WTC11 (cell line): ENCODE measurements around the gene NOS1. TPM values are rescaled to one million over a fixed set of nuclear protein-coding genes. Genes with fewer than 3 reads are reported as not detected.

Source experiments
- ATAC-seq: fragments of 200-7000 bp; cut with Tn5 transposase; 2 replicates; pipeline ENCODE4 v1.10.0; 2021; ENCODE audit warnings: mild to moderate bottlenecking, moderate library complexity
- CTCF ChIA-PET: fragments of 300-600 bp; sonication (Branson Sonifier 250); formaldehyde crosslinking; loops from one replicate; lab custom pipeline; 2021; ENCODE audit warnings: antibody characterized with exemption; lab: Charles Lee
- POLR2A ChIA-PET: fragments of 350-600 bp; sonication (Branson Sonifier 250); formaldehyde crosslinking; loops from one replicate; lab custom pipeline; 2021; ENCODE audit warnings: antibody characterized with exemption; lab: Charles Lee
- DNase-seq: peaks from one replicate; pipeline ENCODE4 v3.0.0; 2021; ENCODE audit warnings: low spot score
- H3K27ac Mint-ChIP-seq: 2 replicates; pipeline ENCODE4 v1.8.0; 2021; ENCODE audit warnings: mixed read lengths
- H3K27me3 Mint-ChIP-seq: 2 replicates; pipeline ENCODE4 v1.8.0; 2021; ENCODE audit warnings: low read depth, mild to moderate bottlenecking, moderate library complexity, mixed read lengths
- H3K36me3 Mint-ChIP-seq: 2 replicates; pipeline ENCODE4 v1.8.0; 2021; ENCODE audit warnings: mixed read lengths
- H3K4me1 Mint-ChIP-seq: 2 replicates; pipeline ENCODE4 v1.8.0; 2022; ENCODE audit warnings: mixed read lengths
- H3K4me3 Mint-ChIP-seq: 2 replicates; pipeline ENCODE4 v1.8.0; 2021; ENCODE audit warnings: mild to moderate bottlenecking, moderate library complexity, mixed read lengths
- H3K9me3 Mint-ChIP-seq: 2 replicates; pipeline ENCODE4 v1.8.0; 2021; ENCODE audit warnings: mixed read lengths
- CBFB ChIP-seq: sonication (generic); formaldehyde crosslinking; IDR thresholded peaks from 2 replicates; pipeline ENCODE4 v1.8.1; 2022; ENCODE audit warnings: mild to moderate bottlenecking, low read depth, missing genetic modification reagents
- E2F4 ChIP-seq: sonication (generic); formaldehyde crosslinking; IDR thresholded peaks from 2 replicates; pipeline ENCODE4 v1.8.1; 2022; ENCODE audit warnings: low read depth, mild to moderate bottlenecking, moderate library complexity, missing genetic modification reagents, borderline replicate concordance
- E2F5 ChIP-seq: sonication (generic); formaldehyde crosslinking; IDR thresholded peaks from 2 replicates; pipeline ENCODE4 v1.8.1; 2022; ENCODE audit warnings: mild to moderate bottlenecking, moderate library complexity, missing genetic modification reagents
- ELF4 ChIP-seq: sonication (generic); formaldehyde crosslinking; IDR thresholded peaks from 2 replicates; pipeline ENCODE4 v1.8.1; 2022; ENCODE audit warnings: low read depth, mild to moderate bottlenecking, moderate library complexity, missing genetic modification reagents
- ESRRA ChIP-seq: sonication (generic); formaldehyde crosslinking; IDR thresholded peaks from 2 replicates; pipeline ENCODE4 v1.8.1; 2022; ENCODE audit warnings: mild to moderate bottlenecking, missing genetic modification reagents, borderline replicate concordance
- GTF2I ChIP-seq: fragments of 250-450 bp; sonication (Bioruptor Pico); conservative IDR thresholded peaks from 2 replicates; pipeline ENCODE4 v1.4.0; 2021; ENCODE audit warnings: mild to moderate bottlenecking
- IRF2 ChIP-seq: sonication (generic); formaldehyde crosslinking; IDR thresholded peaks from 2 replicates; pipeline ENCODE4 v1.8.0; 2022; ENCODE audit warnings: low read depth, missing genetic modification reagents, borderline replicate concordance
- KAT7 ChIP-seq: sonication (generic); formaldehyde crosslinking; IDR thresholded peaks from 2 replicates; pipeline ENCODE4 v1.8.1; 2023; ENCODE audit warnings: missing genetic modification reagents, mild to moderate bottlenecking, borderline replicate concordance
- MLX ChIP-seq: sonication (generic); formaldehyde crosslinking; IDR thresholded peaks from 2 replicates; pipeline ENCODE4 v1.8.1; 2023; ENCODE audit warnings: mild to moderate bottlenecking, missing genetic modification reagents, moderate library complexity
- NFATC4 ChIP-seq: fragments of 250-450 bp; sonication (Bioruptor Pico); IDR thresholded peaks from 2 replicates; pipeline ENCODE4 v1.9.0; 2021; ENCODE audit warnings: mild to moderate bottlenecking
- NFE2L1 ChIP-seq: sonication (generic); formaldehyde crosslinking; IDR thresholded peaks from 2 replicates; pipeline ENCODE4 v1.8.1; 2023; ENCODE audit warnings: missing genetic modification reagents
- NR1H2 ChIP-seq: sonication (generic); formaldehyde crosslinking; IDR thresholded peaks from 2 replicates; pipeline ENCODE4 v1.9.0; 2021; ENCODE audit warnings: mild to moderate bottlenecking, moderate library complexity, missing genetic modification reagents
- SMAD4 ChIP-seq: sonication (generic); formaldehyde crosslinking; IDR thresholded peaks from 2 replicates; pipeline ENCODE4 v1.8.0; 2022; ENCODE audit warnings: mild to moderate bottlenecking, missing genetic modification reagents
- TEAD4 ChIP-seq: sonication (generic); formaldehyde crosslinking; IDR thresholded peaks from 2 replicates; pipeline ENCODE4 v1.8.0; 2022; ENCODE audit warnings: mild to moderate bottlenecking, missing genetic modification reagents
- USF2 ChIP-seq: sonication (generic); formaldehyde crosslinking; IDR thresholded peaks from 2 replicates; pipeline ENCODE4 v1.8.1; 2023; ENCODE audit warnings: mild to moderate bottlenecking, missing genetic modification reagents, moderate library complexity
- ZNF232 ChIP-seq: sonication (generic); formaldehyde crosslinking; IDR thresholded peaks from 2 replicates; pipeline ENCODE4 v1.8.0; 2022; ENCODE audit warnings: mild to moderate bottlenecking, missing genetic modification reagents
- ZNF281 ChIP-seq: sonication (generic); formaldehyde crosslinking; IDR thresholded peaks from 2 replicates; pipeline ENCODE4 v1.8.0; 2023; ENCODE audit warnings: mild to moderate bottlenecking, missing genetic modification reagents
- ZNF416 ChIP-seq: fragments of 250-450 bp; sonication (Bioruptor Pico); IDR thresholded peaks from 2 replicates; pipeline ENCODE4 v1.9.0; 2021; ENCODE audit warnings: mild to moderate bottlenecking, inconsistent platforms
- total RNA-seq: library from RNA; stranded (reverse); gene quantifications from 3 replicates; pipeline ENCODE4 v1.2.3, GENCODE V29; 2021

The NOS1 gene
- total RNA-seq, 1 experiment from 2014 or later = 4.5 TPM

DNA sequence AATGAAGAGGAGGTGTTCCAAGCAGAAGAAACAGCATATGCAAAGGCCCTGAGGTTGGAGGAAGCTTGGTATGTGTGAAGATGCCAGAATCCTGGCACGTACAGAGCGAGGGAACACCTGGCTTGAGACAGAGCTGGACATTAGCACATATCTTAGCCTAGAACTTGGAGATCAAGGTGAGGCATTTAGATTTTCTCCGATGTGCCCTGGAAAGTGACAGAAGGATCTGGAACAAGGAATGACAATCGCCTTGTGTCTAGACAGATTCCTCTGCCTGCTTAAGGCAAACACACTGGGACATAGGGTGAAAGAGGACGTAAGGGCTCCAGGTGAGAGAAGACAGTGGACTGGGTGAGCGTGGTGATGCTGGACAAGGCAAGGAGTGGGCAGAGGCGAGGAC is 32.2 kb upstream of the NOS1 start:
- no peak overlapping the region for H3K27ac Mint-ChIP-seq
- peaks cover 4% of the 10 kb centered on the region; the same call in 1 of the 2 replicates for H3K27me3 Mint-ChIP-seq
- DNase-seq = no peak
- ChIA-PET POLR2A (no interaction called here), CTCF (interaction anchor here (0.6 to 0.7 kb wide), 2 partner anchors 27 to 52 kb away, joined by 3 to 4 read pairs; no protein-coding TSS in a partner anchor)
- H3K36me3 Mint-ChIP-seq = no peaks in the 10 kb centered on the region
- H3K4me3 Mint-ChIP-seq = no peak overlapping the region
- ATAC-seq = no peak
- H3K4me1 Mint-ChIP-seq = no peaks in the 10 kb centered on the region
- TF ChIP-seq ELF4 (CRISPR knock-in tag) (no peak), NR1H2 (CRISPR knock-in tag) (no peak), MLX (no peak), ZNF416 (CRISPR knock-in tag) (no peak), CBFB (CRISPR knock-in tag) (no peak), USF2 (no peak), NFATC4 (CRISPR knock-in tag) (no peak), IRF2 (no peak), E2F4 (CRISPR knock-in tag) (no peak), E2F5 (CRISPR knock-in tag) (no peak), NFE2L1 (no peak), ESRRA (CRISPR knock-in tag) (no peak), SMAD4 (CRISPR knock-in tag) (no peak), ZNF232 (CRISPR knock-in tag) (no peak), KAT7 (CRISPR knock-in tag) (no peak), TEAD4 (CRISPR knock-in tag) (no peak), GTF2I (no peak)
- H3K9me3 Mint-ChIP-seq = peaks cover 12% of the 10 kb centered on the region

DNA sequence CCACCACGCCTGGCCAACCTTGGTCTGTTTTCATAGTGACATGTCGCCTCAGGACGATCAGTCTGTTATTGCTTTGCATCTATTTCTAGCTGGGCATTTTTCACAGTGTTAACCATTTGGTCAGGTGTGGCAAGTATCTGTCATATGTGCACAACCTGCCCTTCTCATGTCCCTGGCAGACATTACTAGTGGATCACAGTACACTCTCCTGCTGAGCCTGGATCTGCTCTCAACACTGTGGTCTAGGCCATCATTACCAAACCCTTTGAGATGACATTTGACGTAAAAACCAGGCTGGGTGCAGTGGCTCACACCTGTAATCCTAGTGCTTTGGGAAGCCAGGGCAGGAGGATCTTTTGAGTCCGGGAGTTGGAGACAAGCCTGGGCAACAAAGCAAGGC is 29.4 kb upstream of the NOS1 start:
- peaks cover 4% of the 10 kb centered on the region; the same call in 1 of the 2 replicates for H3K27me3 Mint-ChIP-seq
- no peak for DNase-seq
- no peak overlapping the region for H3K27ac Mint-ChIP-seq
- ATAC-seq = no peak
- H3K36me3 Mint-ChIP-seq = no peaks in the 10 kb centered on the region
- H3K9me3 Mint-ChIP-seq = peaks cover 4% of the 10 kb centered on the region; the same call in 1 of the 2 replicates
- no peaks in the 10 kb centered on the region for H3K4me1 Mint-ChIP-seq
- H3K4me3 Mint-ChIP-seq = no peak overlapping the region
- no peak for TF ChIP-seq GTF2I
- no peak for TF ChIP-seq ZNF281 (CRISPR knock-in tag)
- CTCF ChIA-PET = no interaction called here
- POLR2A ChIA-PET = no interaction called here
